GM19240 (cell line): Measurements from ENCODE around the gene PHKA1.
"Not testable (repeated sequence)": the region's sequence is repeated elsewhere in the genome, so short reads cannot be mapped to it uniquely, and the experiment has no call there.

Experiments
- DNase-seq: peaks from one replicate; pipeline ENCODE4 v3.0.0; 2011; ENCODE audit warnings: low spot score; ENCODE audit not compliant: insufficient read length

Gene PHKA1

DNA sequence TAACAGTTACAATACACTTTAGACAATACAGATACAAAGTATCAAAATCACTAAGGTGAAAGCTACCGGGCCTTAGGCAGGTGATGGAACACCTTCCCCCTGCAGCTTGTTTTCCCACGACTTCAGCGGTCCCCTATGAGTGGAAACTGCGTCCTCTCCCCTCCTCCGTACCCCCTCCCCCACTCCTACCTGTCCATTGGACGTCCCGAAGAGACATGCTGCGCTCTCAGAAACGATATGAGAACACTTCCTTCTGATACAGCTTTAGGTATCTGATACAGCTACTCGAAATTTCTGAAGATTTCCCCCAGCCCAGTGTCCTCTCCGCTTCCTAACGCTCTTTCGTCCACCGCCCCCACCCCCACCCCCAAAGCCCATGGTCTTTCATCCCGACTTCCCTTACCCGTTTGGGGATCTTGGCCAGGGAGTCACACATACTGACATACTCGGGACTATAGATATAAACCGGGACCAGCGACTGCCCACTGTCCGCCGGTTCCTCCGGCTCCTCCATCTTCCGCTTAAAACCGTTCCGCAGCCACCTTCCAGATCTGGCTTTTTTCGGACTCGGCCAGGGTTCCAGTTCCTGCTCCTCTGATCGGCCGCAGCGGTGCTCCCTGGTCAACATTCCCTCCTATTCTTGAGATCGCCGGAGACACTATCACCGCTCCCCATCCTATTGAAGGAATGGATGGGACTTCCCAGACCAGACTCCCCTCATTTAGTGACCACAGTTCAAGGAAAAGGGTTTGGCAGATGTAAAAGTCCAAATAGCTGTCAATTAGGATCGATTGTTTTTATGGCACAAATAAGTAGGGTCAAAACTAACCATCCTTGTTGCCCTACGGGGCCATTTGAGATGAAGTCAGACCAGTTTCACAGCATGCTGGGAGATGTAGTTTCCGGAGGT is 141.6 kb downstream of the PHKA1 start, which contains the start of gene HDAC8:
Gene HDAC8, minus strand, starts transcription at position 596 of the 910 bp plus-strand sequence. Its CDS starts 82 bp downstream, at position 514.
- peak; percentile 11 for DNase-seq

- DNase-seq: no peak
Measured at GRCh38 chrX:72569786-72570185, 144.3 kb downstream of the PHKA1 start.

GRCh38 chrX:72568406-72569092 is 145.6 kb downstream of the PHKA1 start:
- no peak for DNase-seq

- no peak for DNase-seq
Measured at GRCh38 chrX:72566448-72566847, 147.7 kb downstream of the PHKA1 start.

- DNase-seq: not testable (repeated sequence)
Measured at GRCh38 chrX:72559655-72560054, 154.5 kb downstream of the PHKA1 start.

DNA sequence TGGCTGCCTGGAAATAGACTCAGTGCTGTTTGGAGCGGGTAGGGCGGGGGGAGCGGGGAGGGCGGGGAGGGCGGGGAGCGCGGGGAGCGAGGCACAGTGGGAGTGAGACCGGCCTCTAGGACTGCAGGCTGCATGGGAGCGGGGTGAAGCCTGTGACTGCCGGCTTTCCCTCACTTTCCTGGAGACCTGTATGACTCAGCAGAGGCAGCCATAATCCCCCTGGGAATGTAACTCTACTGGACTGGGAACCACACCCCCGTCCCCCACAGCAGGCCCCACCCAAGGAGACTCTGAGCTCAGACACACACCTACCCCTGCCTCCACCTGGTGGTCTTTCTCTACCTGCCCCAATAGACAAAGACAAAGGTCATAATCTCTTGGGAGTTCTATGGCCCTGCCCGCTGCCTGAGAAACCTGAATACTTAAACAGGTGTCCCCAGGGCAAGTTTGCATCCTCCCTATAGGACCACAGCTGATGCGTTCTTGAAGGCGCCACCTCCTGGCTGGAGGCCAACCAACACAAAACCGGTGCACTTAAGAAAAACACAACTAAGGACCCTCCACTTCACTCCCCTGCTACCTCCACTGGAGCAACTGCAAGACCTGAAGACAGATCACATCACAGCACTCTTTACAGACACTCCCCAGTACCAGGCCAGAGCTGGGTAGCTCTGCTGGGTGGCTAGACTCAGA is 159.5 kb downstream of the PHKA1 start:
- no peak for DNase-seq

GRCh38 chrX:72552443-72552842 is 161.7 kb downstream of the PHKA1 start:
- DNase-seq: not testable (repeated sequence)

GRCh38 chrX:72545990-72546389 is 168.1 kb downstream of the PHKA1 start:
- DNase-seq: no peak

DNA sequence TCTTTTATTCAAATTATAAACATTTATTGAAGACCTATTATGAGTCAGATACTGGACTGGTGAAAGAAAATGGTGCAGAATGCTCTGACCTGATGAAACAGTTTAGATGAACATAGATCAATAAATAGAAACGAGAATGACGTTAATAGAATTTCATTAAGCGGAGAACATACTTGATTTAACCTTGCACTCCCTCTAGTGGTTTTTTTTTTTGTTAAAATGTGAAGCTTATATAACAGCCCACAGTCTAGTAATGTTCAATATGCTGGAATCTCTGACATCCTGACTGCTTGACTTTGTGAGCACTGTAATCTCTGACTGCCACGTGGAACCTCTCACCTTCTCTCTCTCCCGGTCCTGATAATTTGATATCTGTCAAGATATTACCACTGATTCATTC is 173.8 kb downstream of the PHKA1 start:
- no peak for DNase-seq

- DNase-seq: no peak
Measured at GRCh38 chrX:72539822-72540221, 174.3 kb downstream of the PHKA1 start.

- no peak for DNase-seq
Measured at GRCh38 chrX:72536542-72536941, 177.6 kb downstream of the PHKA1 start.

GRCh38 chrX:72532366-72532765 is 181.7 kb downstream of the PHKA1 start:
- no peak for DNase-seq
